Measurements from ENCODE around the gene OR52E8. TPM values are rescaled to one million over a fixed set of nuclear protein-coding genes. Genes with fewer than 3 reads are reported as not detected.

OR52E8 gene
- total and polyA plus RNA-seq, 4 donors, result not detected

- TF ChIP-seq, protein P1, sequence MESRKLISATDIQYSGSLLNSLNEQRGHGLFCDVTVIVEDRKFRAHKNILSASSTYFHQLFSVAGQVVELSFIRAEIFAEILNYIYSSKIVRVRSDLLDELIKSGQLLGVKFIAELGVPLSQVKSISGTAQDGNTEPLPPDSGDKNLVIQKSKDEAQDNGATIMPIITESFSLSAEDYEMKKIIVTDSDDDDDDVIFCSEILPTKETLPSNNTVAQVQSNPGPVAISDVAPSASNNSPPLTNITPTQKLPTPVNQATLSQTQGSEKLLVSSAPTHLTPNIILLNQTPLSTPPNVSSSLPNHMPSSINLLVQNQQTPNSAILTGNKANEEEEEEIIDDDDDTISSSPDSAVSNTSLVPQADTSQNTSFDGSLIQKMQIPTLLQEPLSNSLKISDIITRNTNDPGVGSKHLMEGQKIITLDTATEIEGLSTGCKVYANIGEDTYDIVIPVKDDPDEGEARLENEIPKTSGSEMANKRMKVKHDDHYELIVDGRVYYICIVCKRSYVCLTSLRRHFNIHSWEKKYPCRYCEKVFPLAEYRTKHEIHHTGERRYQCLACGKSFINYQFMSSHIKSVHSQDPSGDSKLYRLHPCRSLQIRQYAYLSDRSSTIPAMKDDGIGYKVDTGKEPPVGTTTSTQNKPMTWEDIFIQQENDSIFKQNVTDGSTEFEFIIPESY (IDR thresholded peaks at IDR 0.05), result no peak
- no peak for TF ChIP-seq HNF4A (conservative IDR thresholded peaks at IDR 0.05)
- no peak for TF ChIP-seq EGR1 (IDR thresholded peaks at IDR 0.05; ENCODE audit: low read depth in 2 of 2)
- no peak for TF ChIP-seq JUND (IDR thresholded peaks at IDR 0.05)
- TF ChIP-seq GABPA (IDR thresholded peaks at IDR 0.05 in 1 of 2, conservative IDR thresholded peaks at IDR 0.05 in 1 of 2), result no peak
- TF ChIP-seq, protein P2, sequence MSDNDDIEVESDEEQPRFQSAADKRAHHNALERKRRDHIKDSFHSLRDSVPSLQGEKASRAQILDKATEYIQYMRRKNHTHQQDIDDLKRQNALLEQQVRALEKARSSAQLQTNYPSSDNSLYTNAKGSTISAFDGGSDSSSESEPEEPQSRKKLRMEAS (IDR thresholded peaks at IDR 0.05), result no peak
- no peak for TF ChIP-seq YY1 (IDR thresholded peaks at IDR 0.05)
- TF ChIP-seq SP1 (IDR thresholded peaks at IDR 0.05), result no peak
- no peak for TF ChIP-seq TAF1 (conservative IDR thresholded peaks at IDR 0.05)
- TF ChIP-seq RAD21 (IDR thresholded peaks at IDR 0.05), result no peak
- no peak for TF ChIP-seq FOXA2 (IDR thresholded peaks at IDR 0.05)
- H3K36me3 ChIP-seq (ENCODE audit: control insufficient read depth in 4 of 4, insufficient read depth in 3 of 4, low read depth in 1 of 4, low read length in 3 of 4), result no peaks in the 10 kb centered on the region
- no peak for DNase-seq (ENCODE audit: low spot score)
- WGBS, result 48% methylated on average over 2 of the region's 2 CpGs
- no peak overlapping the region for H3K27ac ChIP-seq (ENCODE audit: low read depth in 1 of 2, low read length in 2 of 2)
- peaks cover 0 to 4% (median 0%) of the 10 kb centered on the region in 4 donors for H3K27me3 ChIP-seq (ENCODE audit: control insufficient read depth in 4 of 4, insufficient read depth in 4 of 4, low read length in 3 of 4)
- H3K9ac ChIP-seq (ENCODE audit: low read depth in 1 of 2, low read length in 2 of 2), result no peak overlapping the region
- no peaks in the 10 kb centered on the region for H3K4me1 ChIP-seq (ENCODE audit: control insufficient read depth in 4 of 4, insufficient read depth in 4 of 4, low read length in 3 of 4)
- H3K9me3 ChIP-seq (ENCODE audit: control insufficient read depth in 4 of 4, low read length in 3 of 4), result no peaks in the 10 kb centered on the region
- H3K4me3 ChIP-seq (ENCODE audit: low read depth in 1 of 3, low read length in 3 of 3), result no peak overlapping the region
These were observed 24.0 kb downstream of the OR52E8 start for GRCh38 chr11:5833446-5833845.

- Histone ChIP-seq H3K27me3 (ENCODE audit: control insufficient read depth in 4 of 4, insufficient read depth in 4 of 4, low read length in 3 of 4) (peaks cover 0 to 4% (median 0%) of the 10 kb centered on the region in 4 donors), H3K4me3 (ENCODE audit: low read depth in 1 of 3, low read length in 3 of 3) (no peak overlapping the region), H3K36me3 (ENCODE audit: control insufficient read depth in 4 of 4, insufficient read depth in 3 of 4, low read depth in 1 of 4, low read length in 3 of 4) (no peaks in the 10 kb centered on the region), H3K4me1 (ENCODE audit: control insufficient read depth in 4 of 4, insufficient read depth in 4 of 4, low read length in 3 of 4) (no peaks in the 10 kb centered on the region), H3K9me3 (ENCODE audit: control insufficient read depth in 4 of 4, low read length in 3 of 4) (no peaks in the 10 kb centered on the region), H3K27ac (ENCODE audit: low read depth in 1 of 2, low read length in 2 of 2) (no peak overlapping the region), H3K9ac (ENCODE audit: low read depth in 1 of 2, low read length in 2 of 2) (no peak overlapping the region)
- TF ChIP-seq HNF4G (IDR thresholded peaks at IDR 0.05), result no peak
- no peak for TF ChIP-seq SP1 (IDR thresholded peaks at IDR 0.05)
- no peak for TF ChIP-seq CTCF (IDR thresholded peaks at IDR 0.05; ENCODE audit: low read depth, low read length, missing input control)
- no peak for TF ChIP-seq FOXA2 (IDR thresholded peaks at IDR 0.05)
- TF ChIP-seq GABPA (IDR thresholded peaks at IDR 0.05 in 1 of 2, conservative IDR thresholded peaks at IDR 0.05 in 1 of 2), result no peak
- no peak for TF ChIP-seq REST (IDR thresholded peaks at IDR 0.05)
- TF ChIP-seq, protein P2 (IDR thresholded peaks at IDR 0.05), result no peak
- TF ChIP-seq EGR1 (IDR thresholded peaks at IDR 0.05; ENCODE audit: low read depth in 2 of 2), result no peak
- no peak for TF ChIP-seq NR2F2 (IDR thresholded peaks at IDR 0.05)
- TF ChIP-seq ATF3 (IDR thresholded peaks at IDR 0.05), result no peak
- TF ChIP-seq TAF1 (conservative IDR thresholded peaks at IDR 0.05), result no peak
- no peak for TF ChIP-seq FOXA1 (IDR thresholded peaks at IDR 0.05)
- TF ChIP-seq JUND (IDR thresholded peaks at IDR 0.05), result no peak
- TF ChIP-seq, protein P1 (IDR thresholded peaks at IDR 0.05), result no peak
- no peak for TF ChIP-seq RXRA (IDR thresholded peaks at IDR 0.05)
- no peak for TF ChIP-seq HNF4A (conservative IDR thresholded peaks at IDR 0.05)
- TF ChIP-seq RAD21 (IDR thresholded peaks at IDR 0.05), result no peak
- WGBS, result 81% methylated on average over 6 of the region's 6 CpGs
- no peak for DNase-seq (ENCODE audit: low spot score)
These were observed 26.2 kb downstream of the OR52E8 start for GRCh38 chr11:5831196-5831829.
